ENCODE results near the gene GABRD. TPM values are rescaled to one million over a fixed set of nuclear protein-coding genes. Genes with fewer than 3 reads are reported as not detected.

The GABRD gene
- total and polyA plus RNA-seq, 10 of the 15 experiments (the other 5 are each of a cell fraction or from before 2014, with no cell fraction given) = not detected

- no peaks in the 10 kb centered on the region for H3K27me3 ChIP-seq (replicated peaks in 1 of 2; ENCODE audit: control insufficient read depth in 2 of 2, insufficient read depth in 2 of 2, low read length in 1 of 2)
- intact Hi-C loops (cut with micrococcal nuclease; ENCODE audit: unreplicated experiment) = no loop called here
- SMC1A ChIA-PET (ENCODE audit: uncharacterized antibody, unreplicated experiment) = no interaction called here
- no peak overlapping the region for H3K4me3 ChIP-seq
- H3K4me1 ChIP-seq (ENCODE audit: control insufficient read depth, insufficient read depth, low read length) = no peaks in the 10 kb centered on the region
- H3K27ac ChIP-seq (ENCODE audit: control insufficient read depth, insufficient read depth) = no peak overlapping the region
- no peaks in the 10 kb centered on the region for H3K36me3 ChIP-seq (ENCODE audit: control insufficient read depth in 2 of 2, insufficient read depth in 2 of 2, low read length in 1 of 2)
- RAD21 ChIA-PET (ENCODE audit: unreplicated experiment) = no interaction called here
- FAIRE-seq (no peak), DNase-seq (ENCODE audit: low read depth, low spot score) (no peak), ATAC-seq (no peak)
- in situ Hi-C loops (cut with MboI) = no loop called here
- CTCF ChIA-PET = no interaction called here
- WGBS (ENCODE audit: insufficient coverage, insufficient replicate concordance, low lambda C conversion rate, missing lambda C conversion rate) = 46% methylated on average over 9 of the region's 10 CpGs
- no peak overlapping the region for H3K9ac ChIP-seq (ENCODE audit: control insufficient read depth, insufficient read depth, low read length)
- POLR2A ChIA-PET = no interaction called here
- BruUV-seq (replicated peaks) = no TSS peak
- H3K79me2 ChIP-seq (ENCODE audit: control insufficient read depth, insufficient read depth, low read length) = no peaks in the 10 kb centered on the region
- H2AFZ ChIP-seq (ENCODE audit: control insufficient read depth, low read depth, low read length) = no peak overlapping the region
- TF ChIP-seq ELK1 (IDR thresholded peaks at IDR 0.05; ENCODE audit: low read depth, low read length) (no peak), SIX5 (IDR thresholded peaks at IDR 0.05; ENCODE audit: low read depth, low read length, severe bottlenecking) (no peak), KDM1A (IDR thresholded peaks at IDR 0.05; ENCODE audit: borderline replicate concordance) (no peak), NR2C2 (IDR thresholded peaks at IDR 0.05; ENCODE audit: borderline replicate concordance, control insufficient read depth, insufficient read length, low read depth) (no peak), SREBF1 (IDR thresholded peaks at IDR 0.05; ENCODE audit: low read length) (no peak), BCL11A (IDR thresholded peaks at IDR 0.05; ENCODE audit: low read depth, low read length) (no peak), IRF4 (IDR thresholded peaks at IDR 0.05; ENCODE audit: low read depth, low read length) (no peak), BACH1 (IDR thresholded peaks at IDR 0.05; ENCODE audit: borderline replicate concordance) (no peak), NR2F1 (conservative IDR thresholded peaks at IDR 0.05) (no peak), TAF1 (IDR thresholded peaks at IDR 0.05; ENCODE audit: borderline replicate concordance, low read depth, low read length) (no peak), SRF (IDR thresholded peaks at IDR 0.05; ENCODE audit: low read depth in 2 of 2, low read length in 2 of 2) (no peak), MEF2A (IDR thresholded peaks at IDR 0.05; ENCODE audit: insufficient read depth, low read depth, low read length) (no peak), USF1 (IDR thresholded peaks at IDR 0.05; ENCODE audit: borderline replicate concordance, extremely low read length, insufficient read depth, low read depth, low read length) (no peak), SP1 (IDR thresholded peaks at IDR 0.05; ENCODE audit: low read depth, low read length) (no peak)
- TF ChIP-seq, protein P1, sequence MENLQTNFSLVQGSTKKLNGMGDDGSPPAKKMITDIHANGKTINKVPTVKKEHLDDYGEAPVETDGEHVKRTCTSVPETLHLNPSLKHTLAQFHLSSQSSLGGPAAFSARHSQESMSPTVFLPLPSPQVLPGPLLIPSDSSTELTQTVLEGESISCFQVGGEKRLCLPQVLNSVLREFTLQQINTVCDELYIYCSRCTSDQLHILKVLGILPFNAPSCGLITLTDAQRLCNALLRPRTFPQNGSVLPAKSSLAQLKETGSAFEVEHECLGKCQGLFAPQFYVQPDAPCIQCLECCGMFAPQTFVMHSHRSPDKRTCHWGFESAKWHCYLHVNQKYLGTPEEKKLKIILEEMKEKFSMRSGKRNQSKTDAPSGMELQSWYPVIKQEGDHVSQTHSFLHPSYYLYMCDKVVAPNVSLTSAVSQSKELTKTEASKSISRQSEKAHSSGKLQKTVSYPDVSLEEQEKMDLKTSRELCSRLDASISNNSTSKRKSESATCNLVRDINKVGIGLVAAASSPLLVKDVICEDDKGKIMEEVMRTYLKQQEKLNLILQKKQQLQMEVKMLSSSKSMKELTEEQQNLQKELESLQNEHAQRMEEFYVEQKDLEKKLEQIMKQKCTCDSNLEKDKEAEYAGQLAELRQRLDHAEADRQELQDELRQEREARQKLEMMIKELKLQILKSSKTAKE (IDR thresholded peaks at IDR 0.05; ENCODE audit: low read depth, poor library complexity, severe bottlenecking) = no peak
- TF ChIP-seq, protein P2, sequence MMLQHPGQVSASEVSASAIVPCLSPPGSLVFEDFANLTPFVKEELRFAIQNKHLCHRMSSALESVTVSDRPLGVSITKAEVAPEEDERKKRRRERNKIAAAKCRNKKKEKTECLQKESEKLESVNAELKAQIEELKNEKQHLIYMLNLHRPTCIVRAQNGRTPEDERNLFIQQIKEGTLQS (IDR thresholded peaks at IDR 0.05; ENCODE audit: borderline replicate concordance, extremely low read depth, low read depth, low read length) = no peak
- TF ChIP-seq, protein P3, sequence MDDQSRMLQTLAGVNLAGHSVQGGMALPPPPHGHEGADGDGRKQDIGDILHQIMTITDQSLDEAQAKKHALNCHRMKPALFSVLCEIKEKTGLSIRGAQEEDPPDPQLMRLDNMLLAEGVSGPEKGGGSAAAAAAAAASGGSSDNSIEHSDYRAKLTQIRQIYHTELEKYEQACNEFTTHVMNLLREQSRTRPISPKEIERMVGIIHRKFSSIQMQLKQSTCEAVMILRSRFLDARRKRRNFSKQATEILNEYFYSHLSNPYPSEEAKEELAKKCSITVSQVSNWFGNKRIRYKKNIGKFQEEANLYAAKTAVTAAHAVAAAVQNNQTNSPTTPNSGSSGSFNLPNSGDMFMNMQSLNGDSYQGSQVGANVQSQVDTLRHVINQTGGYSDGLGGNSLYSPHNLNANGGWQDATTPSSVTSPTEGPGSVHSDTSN (IDR thresholded peaks at IDR 0.05; ENCODE audit: insufficient replicate concordance, low read depth, low read length) = no peak
- TF ChIP-seq, protein P4, sequence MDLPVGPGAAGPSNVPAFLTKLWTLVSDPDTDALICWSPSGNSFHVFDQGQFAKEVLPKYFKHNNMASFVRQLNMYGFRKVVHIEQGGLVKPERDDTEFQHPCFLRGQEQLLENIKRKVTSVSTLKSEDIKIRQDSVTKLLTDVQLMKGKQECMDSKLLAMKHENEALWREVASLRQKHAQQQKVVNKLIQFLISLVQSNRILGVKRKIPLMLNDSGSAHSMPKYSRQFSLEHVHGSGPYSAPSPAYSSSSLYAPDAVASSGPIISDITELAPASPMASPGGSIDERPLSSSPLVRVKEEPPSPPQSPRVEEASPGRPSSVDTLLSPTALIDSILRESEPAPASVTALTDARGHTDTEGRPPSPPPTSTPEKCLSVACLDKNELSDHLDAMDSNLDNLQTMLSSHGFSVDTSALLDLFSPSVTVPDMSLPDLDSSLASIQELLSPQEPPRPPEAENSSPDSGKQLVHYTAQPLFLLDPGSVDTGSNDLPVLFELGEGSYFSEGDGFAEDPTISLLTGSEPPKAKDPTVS (IDR thresholded peaks at IDR 0.05; ENCODE audit: low read depth, low read length) = no peak
- H3K4me2 ChIP-seq (ENCODE audit: control insufficient read depth, insufficient read depth) = no peak overlapping the region
- no peaks in the 10 kb centered on the region for H3K9me3 ChIP-seq (replicated peaks; ENCODE audit: control insufficient read depth, insufficient read depth, low read length)
- no peaks in the 10 kb centered on the region for H4K20me1 ChIP-seq (ENCODE audit: control insufficient read depth, insufficient read depth)
Observed at GRCh38 chr1:2052756-2053155, 33.6 kb downstream of the GABRD start.

Data from GM12878 (cell line).